Osteocyte (in vitro differentiated cells): ENCODE data around the gene ILDR2. TPM values are rescaled to one million over a fixed set of nuclear protein-coding genes. Genes with fewer than 3 reads are reported as not detected.

ENCODE experiments used
- DNase-seq: peaks from one replicate; pipeline ENCODE4 v3.0.0; 2021; ENCODE audit warnings: mixed read lengths; ENCODE audit not compliant: unreplicated experiment; ENCODE audit errors: extremely low spot score
- H3K27ac Mint-ChIP-seq: one replicate; pipeline ENCODE4 v1.8.0; 2021; ENCODE audit warnings: mild to moderate bottlenecking, mixed read lengths; ENCODE audit not compliant: unreplicated experiment
- H3K27me3 Mint-ChIP-seq: one replicate; pipeline ENCODE4 v1.8.0; 2021; ENCODE audit warnings: mixed read lengths; ENCODE audit not compliant: unreplicated experiment
- H3K36me3 Mint-ChIP-seq: one replicate; pipeline ENCODE4 v1.8.0; 2021; ENCODE audit warnings: mixed read lengths; ENCODE audit not compliant: unreplicated experiment
- H3K4me1 Mint-ChIP-seq: one replicate; pipeline ENCODE4 v1.8.0; 2021; ENCODE audit warnings: mixed read lengths; ENCODE audit not compliant: unreplicated experiment
- H3K4me3 Mint-ChIP-seq: one replicate; pipeline ENCODE4 v1.8.0; 2021; ENCODE audit warnings: mild to moderate bottlenecking, moderate library complexity, mixed read lengths; ENCODE audit not compliant: unreplicated experiment
- H3K9me3 Mint-ChIP-seq: one replicate; pipeline ENCODE4 v1.8.0; 2021; ENCODE audit warnings: mixed read lengths; ENCODE audit not compliant: unreplicated experiment
- total RNA-seq: library from RNA; stranded (reverse); gene quantifications from 2 replicates; pipeline ENCODE4 v1.2.1, GENCODE V29; 2021
- TF ChIP-seq, protein P1 (sequence below): fragments of 200-600 bp; sonication (generic); IDR thresholded peaks from 2 replicates; pipeline ENCODE4 v1.5.0; 2021; ENCODE audit warnings: antibody characterized with exemption, mild to moderate bottlenecking, moderate library complexity

The ILDR2 gene
- total RNA-seq, 1 donor from 2014 or later = 0.16 TPM

- H3K4me1 Mint-ChIP-seq = no peaks in the 10 kb centered on the region
- no peak for DNase-seq
- TF ChIP-seq, protein P1, sequence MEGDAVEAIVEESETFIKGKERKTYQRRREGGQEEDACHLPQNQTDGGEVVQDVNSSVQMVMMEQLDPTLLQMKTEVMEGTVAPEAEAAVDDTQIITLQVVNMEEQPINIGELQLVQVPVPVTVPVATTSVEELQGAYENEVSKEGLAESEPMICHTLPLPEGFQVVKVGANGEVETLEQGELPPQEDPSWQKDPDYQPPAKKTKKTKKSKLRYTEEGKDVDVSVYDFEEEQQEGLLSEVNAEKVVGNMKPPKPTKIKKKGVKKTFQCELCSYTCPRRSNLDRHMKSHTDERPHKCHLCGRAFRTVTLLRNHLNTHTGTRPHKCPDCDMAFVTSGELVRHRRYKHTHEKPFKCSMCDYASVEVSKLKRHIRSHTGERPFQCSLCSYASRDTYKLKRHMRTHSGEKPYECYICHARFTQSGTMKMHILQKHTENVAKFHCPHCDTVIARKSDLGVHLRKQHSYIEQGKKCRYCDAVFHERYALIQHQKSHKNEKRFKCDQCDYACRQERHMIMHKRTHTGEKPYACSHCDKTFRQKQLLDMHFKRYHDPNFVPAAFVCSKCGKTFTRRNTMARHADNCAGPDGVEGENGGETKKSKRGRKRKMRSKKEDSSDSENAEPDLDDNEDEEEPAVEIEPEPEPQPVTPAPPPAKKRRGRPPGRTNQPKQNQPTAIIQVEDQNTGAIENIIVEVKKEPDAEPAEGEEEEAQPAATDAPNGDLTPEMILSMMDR = no peak
- H3K9me3 Mint-ChIP-seq = no peaks in the 10 kb centered on the region
- peaks cover 51% of the 10 kb centered on the region for H3K27me3 Mint-ChIP-seq
- no peak overlapping the region for H3K4me3 Mint-ChIP-seq
- H3K27ac Mint-ChIP-seq = no peak overlapping the region
- H3K36me3 Mint-ChIP-seq = no peaks in the 10 kb centered on the region
Measured at GRCh38 chr1:166899769-166900168, 75.6 kb downstream of the ILDR2 start.

- Mint-ChIP-seq H3K27ac (no peak overlapping the region), H3K27me3 (peaks cover 70% of the 10 kb centered on the region), H3K9me3 (no peaks in the 10 kb centered on the region), H3K4me1 (no peaks in the 10 kb centered on the region), H3K36me3 (no peaks in the 10 kb centered on the region), H3K4me3 (no peak overlapping the region)
- TF ChIP-seq, protein P1 = no peak
- no peak for DNase-seq
Measured at GRCh38 chr1:166895766-166896165, 79.6 kb downstream of the ILDR2 start.

DNA sequence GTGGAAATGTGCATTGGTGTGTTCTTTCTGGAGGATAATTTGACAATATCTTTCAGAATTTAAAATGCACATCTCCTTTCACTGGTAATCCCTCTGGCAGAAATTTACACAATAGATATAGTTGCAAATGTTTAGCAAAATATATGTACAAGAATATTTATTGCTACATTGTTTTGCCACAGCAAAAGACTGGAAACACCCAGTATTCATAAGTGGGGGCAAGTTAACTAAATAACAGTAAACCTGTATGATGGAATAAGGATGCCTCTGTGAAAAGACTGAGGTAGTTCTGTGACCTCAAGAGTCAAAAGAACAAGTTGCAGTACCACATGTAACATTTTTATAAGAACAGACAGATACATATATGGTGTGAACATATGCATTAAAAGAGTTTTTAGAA lies 85.6 kb downstream of the ILDR2 start:
- no peaks in the 10 kb centered on the region for H3K4me1 Mint-ChIP-seq
- no peak overlapping the region for H3K27ac Mint-ChIP-seq
- no peak for DNase-seq
- no peaks in the 10 kb centered on the region for H3K36me3 Mint-ChIP-seq
- TF ChIP-seq, protein P1 = no peak
- H3K4me3 Mint-ChIP-seq = no peak overlapping the region
- H3K9me3 Mint-ChIP-seq = no peaks in the 10 kb centered on the region
- H3K27me3 Mint-ChIP-seq = peaks cover 75% of the 10 kb centered on the region

- Mint-ChIP-seq H3K27ac (no peak overlapping the region), H3K27me3 (peaks cover 77% of the 10 kb centered on the region), H3K4me3 (no peak overlapping the region), H3K4me1 (no peaks in the 10 kb centered on the region), H3K9me3 (no peaks in the 10 kb centered on the region), H3K36me3 (no peaks in the 10 kb centered on the region)
- TF ChIP-seq, protein P1 = no peak
- no peak for DNase-seq
Measured at GRCh38 chr1:166888373-166889111, 86.8 kb downstream of the ILDR2 start.

- H3K27ac Mint-ChIP-seq = no peak overlapping the region
- TF ChIP-seq, protein P1 = no peak
- no peak overlapping the region for H3K4me3 Mint-ChIP-seq
- no peak for DNase-seq
- H3K9me3 Mint-ChIP-seq = no peaks in the 10 kb centered on the region
- H3K27me3 Mint-ChIP-seq = peaks cover 78% of the 10 kb centered on the region
- H3K4me1 Mint-ChIP-seq = no peaks in the 10 kb centered on the region
- H3K36me3 Mint-ChIP-seq = no peaks in the 10 kb centered on the region
Measured at GRCh38 chr1:166884971-166885370, 90.4 kb downstream of the ILDR2 start.
